ENCODE results near the gene YLPM1. TPM values are rescaled to one million over a fixed set of nuclear protein-coding genes. Genes with fewer than 3 reads are reported as not detected.

Gene YLPM1
- total and polyA plus RNA-seq, 12 donors, result 24.0 to 58.6 (median 46.5) TPM

DNA sequence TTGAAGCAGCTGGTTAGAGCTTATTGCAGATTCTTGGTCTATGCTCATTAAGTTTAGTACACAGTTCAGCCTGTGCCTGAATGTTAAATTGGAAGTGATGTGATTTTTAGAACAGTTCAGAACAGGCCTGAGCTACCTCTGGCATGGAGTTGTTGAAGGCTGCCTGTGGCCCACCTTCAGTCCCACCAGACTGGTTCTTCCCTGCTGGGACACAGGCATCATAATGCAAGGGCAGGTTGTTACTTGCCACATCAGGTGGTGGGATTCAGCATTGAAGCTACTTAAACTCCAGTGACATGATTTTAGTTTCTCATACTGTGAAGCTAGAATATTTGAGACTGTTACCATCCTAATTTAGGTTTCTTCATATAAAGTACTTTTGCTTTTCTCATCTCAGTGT, 63.5 kb downstream of the YLPM1 start:
- intact Hi-C loops (cut with DNase I), result no loop called here
- no peaks in the 10 kb centered on the region for H3K27me3 ChIP-seq
- peaks cover 0 to 22% of the 10 kb centered on the region in 2 donors for H3K36me3 ChIP-seq (replicated peaks in 1 of 2)
- no peak overlapping the region for H3K27ac ChIP-seq
- no peak for DNase-seq
- H3K9me3 ChIP-seq (replicated peaks in 1 of 3), result no peaks in the 10 kb centered on the region
- TF ChIP-seq POLR2A (IDR thresholded peaks at IDR 0.05), result no peak
- TF ChIP-seq, protein P1, sequence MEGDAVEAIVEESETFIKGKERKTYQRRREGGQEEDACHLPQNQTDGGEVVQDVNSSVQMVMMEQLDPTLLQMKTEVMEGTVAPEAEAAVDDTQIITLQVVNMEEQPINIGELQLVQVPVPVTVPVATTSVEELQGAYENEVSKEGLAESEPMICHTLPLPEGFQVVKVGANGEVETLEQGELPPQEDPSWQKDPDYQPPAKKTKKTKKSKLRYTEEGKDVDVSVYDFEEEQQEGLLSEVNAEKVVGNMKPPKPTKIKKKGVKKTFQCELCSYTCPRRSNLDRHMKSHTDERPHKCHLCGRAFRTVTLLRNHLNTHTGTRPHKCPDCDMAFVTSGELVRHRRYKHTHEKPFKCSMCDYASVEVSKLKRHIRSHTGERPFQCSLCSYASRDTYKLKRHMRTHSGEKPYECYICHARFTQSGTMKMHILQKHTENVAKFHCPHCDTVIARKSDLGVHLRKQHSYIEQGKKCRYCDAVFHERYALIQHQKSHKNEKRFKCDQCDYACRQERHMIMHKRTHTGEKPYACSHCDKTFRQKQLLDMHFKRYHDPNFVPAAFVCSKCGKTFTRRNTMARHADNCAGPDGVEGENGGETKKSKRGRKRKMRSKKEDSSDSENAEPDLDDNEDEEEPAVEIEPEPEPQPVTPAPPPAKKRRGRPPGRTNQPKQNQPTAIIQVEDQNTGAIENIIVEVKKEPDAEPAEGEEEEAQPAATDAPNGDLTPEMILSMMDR (IDR thresholded peaks at IDR 0.05), result no peak
- no peak overlapping the region for H3K4me3 ChIP-seq
- H3K4me1 ChIP-seq (replicated peaks in 1 of 2), result no peaks in the 10 kb centered on the region

DNA sequence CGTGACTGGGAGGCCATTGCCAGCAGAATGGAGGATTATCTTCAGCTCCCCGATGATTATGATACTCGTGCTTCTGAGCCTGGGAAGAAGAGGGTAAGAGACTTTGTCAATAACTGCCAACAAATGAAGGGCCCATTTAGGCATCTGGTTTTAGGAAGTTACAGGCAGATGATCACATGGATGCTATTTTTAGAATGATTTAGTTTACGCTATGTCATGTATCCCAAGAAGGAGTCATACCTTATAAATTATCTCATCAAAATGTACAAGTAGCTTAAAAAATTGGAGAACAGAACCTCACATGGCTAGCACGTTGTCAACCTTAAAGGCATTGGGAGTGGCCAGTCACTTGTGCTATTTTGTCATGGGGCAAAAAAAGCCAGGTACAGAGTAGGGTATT, 66.1 kb downstream of the YLPM1 start:
- Histone ChIP-seq H3K4me3 (no peak overlapping the region), H3K4me1 (replicated peaks in 1 of 2) (no peaks in the 10 kb centered on the region), H3K36me3 (replicated peaks in 1 of 2) (peaks cover 0 to 16% of the 10 kb centered on the region in 2 donors), H3K9me3 (replicated peaks in 1 of 3) (no peaks in the 10 kb centered on the region), H3K27ac (no peak overlapping the region), H3K27me3 (no peaks in the 10 kb centered on the region)
- TF ChIP-seq, protein P1 (IDR thresholded peaks at IDR 0.05), result no peak
- no peak for TF ChIP-seq POLR2A (IDR thresholded peaks at IDR 0.05)
- DNase-seq, result no peak
- 87 to 93% (median 89%) methylated on average over 5 of the region's 5 CpGs for WGBS, 4 donors
- intact Hi-C loops (cut with DNase I), result no loop called here

DNA sequence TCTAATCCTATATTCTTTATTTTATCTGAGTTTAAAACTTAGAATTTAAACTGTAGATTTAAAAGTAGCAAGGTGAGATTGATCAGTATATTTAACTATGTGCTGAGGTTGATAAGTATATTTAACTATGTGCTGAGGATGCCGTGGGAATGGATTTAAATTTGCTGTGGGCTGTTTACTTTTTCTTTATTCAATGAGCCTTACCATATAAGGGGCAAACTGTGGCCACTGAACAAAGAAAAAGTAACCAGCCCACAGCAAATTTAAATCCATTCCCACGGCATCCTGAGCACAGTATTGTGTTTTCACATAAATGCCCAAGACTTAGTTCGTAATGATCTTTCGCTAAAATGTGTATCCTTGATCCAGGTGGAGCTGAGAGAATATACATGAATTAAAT, 69.7 kb downstream of the YLPM1 start:
- H3K4me1 ChIP-seq (replicated peaks in 1 of 2), result peaks cover 4 to 18% of the 10 kb centered on the region in 2 donors
- no peaks in the 10 kb centered on the region for H3K27me3 ChIP-seq
- no peak for DNase-seq
- no peak overlapping the region for H3K27ac ChIP-seq
- no peak overlapping the region for H3K4me3 ChIP-seq
- H3K9me3 ChIP-seq (replicated peaks in 1 of 3), result no peaks in the 10 kb centered on the region
- TF ChIP-seq, protein P1 (IDR thresholded peaks at IDR 0.05), result no peak
- no peak for TF ChIP-seq POLR2A (IDR thresholded peaks at IDR 0.05)
- intact Hi-C loops (cut with DNase I), result no loop called here
- peaks cover 0 to 16% of the 10 kb centered on the region in 2 donors for H3K36me3 ChIP-seq (replicated peaks in 1 of 2)
- WGBS, 4 donors, result 95 to 98% (median 96%) methylated on average over 4 of the region's 4 CpGs

DNA sequence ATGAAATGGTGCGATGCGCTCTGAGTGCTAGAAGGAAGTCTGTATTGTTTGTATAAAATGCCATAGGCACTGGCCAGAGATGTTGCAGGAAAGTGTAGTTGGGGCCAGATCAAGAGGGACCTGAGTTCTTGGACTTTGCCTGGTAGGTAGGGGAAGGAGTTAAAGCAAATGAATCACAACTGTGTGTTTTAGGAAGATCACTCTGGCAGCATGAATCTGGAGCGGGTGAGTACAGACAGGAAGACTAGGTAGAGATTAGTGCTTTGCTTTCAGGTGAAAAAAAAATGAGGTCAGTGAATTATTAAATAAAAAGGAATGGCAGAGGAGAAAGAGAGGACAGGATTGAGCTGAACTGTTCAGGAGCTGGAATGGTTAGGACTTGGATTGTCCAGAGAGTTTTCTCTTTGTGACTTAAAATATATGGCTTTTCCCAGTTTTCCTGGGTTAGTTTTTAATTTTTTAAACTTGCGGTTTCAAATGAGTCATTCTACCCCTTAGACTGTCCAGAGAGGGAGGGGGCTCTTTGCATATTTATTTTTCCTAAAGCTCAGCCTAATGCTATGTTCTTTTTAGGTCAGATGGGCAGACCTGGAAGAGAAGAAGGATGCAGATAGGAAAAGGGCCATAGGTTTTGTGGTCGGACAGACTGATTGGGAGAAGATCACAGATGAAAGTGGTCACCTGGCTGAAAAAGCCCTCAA, 71.7 kb downstream of the YLPM1 start:
- Histone ChIP-seq H3K4me3 (no peak overlapping the region), H3K27me3 (no peaks in the 10 kb centered on the region), H3K27ac (no peak overlapping the region), H3K9me3 (replicated peaks in 1 of 3) (no peaks in the 10 kb centered on the region), H3K4me1 (replicated peaks in 1 of 2) (peaks cover 4 to 20% of the 10 kb centered on the region in 2 donors), H3K36me3 (replicated peaks in 1 of 2) (peaks cover 0 to 9% of the 10 kb centered on the region in 2 donors)
- TF ChIP-seq POLR2A (IDR thresholded peaks at IDR 0.05), result no peak
- 77 to 94% (median 89%) methylated on average over 4 to 5 of the region's 5 CpGs for WGBS, 4 donors
- DNase-seq, result no peak
- intact Hi-C loops (cut with DNase I), result no loop called here

Data from adrenal gland (tissue), 12 donors.